NCI-H146 (cell line): ENCODE data around the gene ZDHHC1.

Experiments
- DNase-seq: peaks from one replicate; lab custom pipeline; 2025; lab: John Stamatoyannopoulos, UW

Gene ZDHHC1

GRCh38 chr16:67415872-67416793, at the start of gene ZDHHC1:
Gene ZDHHC1 (minus strand): TSS chr16:67416477. CDS start chr16:67407775, 8,702 bp downstream.
- DNase-seq, result peak; percentile 51

- no peak for DNase-seq
These were observed 48.3 kb upstream of the ZDHHC1 start for GRCh38 chr16:67464565-67464964.

- no peak for DNase-seq
These were observed 47.4 kb upstream of the ZDHHC1 start for GRCh38 chr16:67463691-67464090.

GRCh38 chr16:67463059-67463458, 46.8 kb upstream of the ZDHHC1 start:
- no peak for DNase-seq

- DNase-seq, result no peak
These were observed 46.0 kb upstream of the ZDHHC1 start for GRCh38 chr16:67462279-67462655.

- no peak for DNase-seq
These were observed 45.5 kb upstream of the ZDHHC1 start for GRCh38 chr16:67461600-67462278.

GRCh38 chr16:67460961-67461360, 44.7 kb upstream of the ZDHHC1 start:
- DNase-seq, result no peak

- no peak for DNase-seq
These were observed 43.9 kb upstream of the ZDHHC1 start for GRCh38 chr16:67460168-67460567.

- no peak for DNase-seq
These were observed 43.5 kb upstream of the ZDHHC1 start for GRCh38 chr16:67459861-67460150.

- DNase-seq, result no peak
These were observed 43.0 kb upstream of the ZDHHC1 start for GRCh38 chr16:67459066-67459860.

GRCh38 chr16:67458121-67458641, 41.9 kb upstream of the ZDHHC1 start:
- DNase-seq, result no peak

- no peak for DNase-seq
These were observed 41.3 kb upstream of the ZDHHC1 start for GRCh38 chr16:67457611-67458010.

GRCh38 chr16:67456391-67457081, 40.3 kb upstream of the ZDHHC1 start:
- DNase-seq, result no peak

- DNase-seq, result no peak
These were observed 38.6 kb upstream of the ZDHHC1 start for GRCh38 chr16:67454852-67455251.

- DNase-seq, result no peak
These were observed 37.8 kb upstream of the ZDHHC1 start for GRCh38 chr16:67454104-67454503.

- no peak for DNase-seq
These were observed 35.6 kb upstream of the ZDHHC1 start for GRCh38 chr16:67451704-67452435.

- no peak for DNase-seq
These were observed 34.9 kb upstream of the ZDHHC1 start for GRCh38 chr16:67451061-67451703.

- DNase-seq, result no peak
These were observed 33.5 kb upstream of the ZDHHC1 start for GRCh38 chr16:67449739-67450138.

- DNase-seq, result no peak
These were observed 33.1 kb upstream of the ZDHHC1 start for GRCh38 chr16:67449336-67449735.

GRCh38 chr16:67448580-67448979, 32.3 kb upstream of the ZDHHC1 start:
- no peak for DNase-seq
